GM12878 (cell line): Measurements from ENCODE around the gene RNF115. TPM values are rescaled to one million over a fixed set of nuclear protein-coding genes. Genes with fewer than 3 reads are reported as not detected.

Experiments
- ATAC-seq: fragments of 200-7000 bp; cut with Tn5 transposase; 3 replicates; pipeline ENCODE4 v1.9.1; 2020; ENCODE audit warnings: mild to moderate bottlenecking, moderate library complexity
- BruUV-seq: library from RNA; stranded (reverse); fragments of 400-500 nt; replicated peaks from 2 replicates; lab custom pipeline; 2021; lab: Mats Ljungman, UMichigan
- CTCF ChIA-PET: fragments of 300-600 bp; sonication (Branson Sonifier 250); formaldehyde crosslinking; extraction: SDS; loops from one replicate; lab custom pipeline; 2021; ENCODE audit warnings: inconsistent platforms; lab: Yijun Ruan, JAX
- POLR2A ChIA-PET: fragments of 350-600 bp; formaldehyde crosslinking; extraction: SDS; loops from one replicate; lab custom pipeline; 2021; ENCODE audit warnings: inconsistent platforms; lab: Charles Lee
- RAD21 ChIA-PET: fragments of 300-600 bp; sonication (Branson Sonifier 250); formaldehyde crosslinking; loops from one replicate; lab custom pipeline; 2023; ENCODE audit warnings: antibody characterized with exemption; ENCODE audit not compliant: unreplicated experiment; lab: Charles Lee
- SMC1A ChIA-PET: fragments of 300-600 bp; sonication (Branson Sonifier 250); formaldehyde crosslinking; loops from one replicate; lab custom pipeline; 2023; ENCODE audit not compliant: unreplicated experiment, uncharacterized antibody; lab: Charles Lee
- DNase-seq: peaks from one replicate; pipeline ENCODE4 v3.0.0-alpha.2; 2011; ENCODE audit warnings: low read depth, low spot score
- FAIRE-seq: peaks from 3 replicates; lab custom pipeline; 2011; peaks lifted over from hg19 to GRCh38; lab: Jason Lieb, UNC
- H2AFZ ChIP-seq: 2 replicates; pipeline ENCODE4 v1.6.0; 2011; ENCODE audit warnings: low read depth, low read length, control low read depth; ENCODE audit not compliant: control insufficient read depth
- H3K27ac ChIP-seq: 2 replicates; pipeline ENCODE4 v1.5.1; 2011; ENCODE audit warnings: control low read depth; ENCODE audit not compliant: control insufficient read depth, insufficient read depth
- H3K27me3 ChIP-seq, 2 experiments: replicated peaks in 1 of 2; 2 replicates each; pipeline versions ENCODE4 v1.6.0 to v1.6.1; 2011; ENCODE audit warnings: low read length in 1 of 2; ENCODE audit not compliant: control insufficient read depth in 2 of 2, insufficient read depth in 2 of 2
- H3K36me3 ChIP-seq, 2 experiments: 2 replicates each; pipeline ENCODE4 v1.5.1; 2011; ENCODE audit warnings: low read length in 1 of 2; ENCODE audit not compliant: control insufficient read depth in 2 of 2, insufficient read depth in 2 of 2
- H3K4me1 ChIP-seq: 2 replicates; pipeline ENCODE4 v1.6.1; 2011; ENCODE audit warnings: mild to moderate bottlenecking, low read length, moderate library complexity, mixed read lengths; ENCODE audit not compliant: control insufficient read depth, insufficient read depth
- H3K4me2 ChIP-seq: 2 replicates; pipeline ENCODE4 v1.6.0; 2011; ENCODE audit warnings: control low read depth; ENCODE audit not compliant: control insufficient read depth, insufficient read depth
- H3K4me3 ChIP-seq: fragments of 200-600 bp; sonication (generic); 2 replicates; pipeline ENCODE4 v1.5.1; 2016
- H3K79me2 ChIP-seq: 2 replicates; pipeline ENCODE4 v1.6.0; 2011; ENCODE audit warnings: low read length; ENCODE audit not compliant: control insufficient read depth, insufficient read depth
- H3K9ac ChIP-seq: 2 replicates; pipeline ENCODE4 v1.8.0; 2011; ENCODE audit warnings: low read length, control low read depth, mixed read lengths; ENCODE audit not compliant: control insufficient read depth, insufficient read depth
- H3K9me3 ChIP-seq: replicated peaks from 3 replicates; pipeline ENCODE4 v1.5.1; 2011; ENCODE audit warnings: mild to moderate bottlenecking, low read length; ENCODE audit not compliant: control insufficient read depth, insufficient read depth
- H4K20me1 ChIP-seq: 2 replicates; pipeline ENCODE4 v1.6.0; 2011; ENCODE audit not compliant: control insufficient read depth, insufficient read depth
- CEBPB ChIP-seq, 2 experiments: fragments of 150-350 bp in 1 of 2; IDR thresholded peaks; 2 replicates each; pipeline ENCODE4 v1.6.1; 2012 to 2014; ENCODE audit warnings: low read depth in 2 of 2, low read length in 2 of 2, borderline replicate concordance in 1 of 2, inconsistent platforms in 1 of 2
- IKZF1 ChIP-seq: fragments of 450-650 bp; conservative IDR thresholded peaks from 2 replicates; pipeline ENCODE4 v1.6.1; 2017; ENCODE audit warnings: antibody characterized with exemption, mild to moderate bottlenecking
- JUNB ChIP-seq: IDR thresholded peaks from 2 replicates; pipeline ENCODE4 v1.6.1; 2016; ENCODE audit warnings: antibody characterized with exemption, mild to moderate bottlenecking
- MEF2A ChIP-seq: IDR thresholded peaks from 2 replicates; pipeline ENCODE4 v1.6.1; 2011; ENCODE audit warnings: low read depth, mild to moderate bottlenecking, low read length, moderate library complexity; ENCODE audit not compliant: insufficient read depth
- SMC3 ChIP-seq: IDR thresholded peaks from 2 replicates; pipeline ENCODE4 v1.6.1; 2011; ENCODE audit warnings: low read length, improper control_type of control experiment, borderline replicate concordance
- SREBF1 ChIP-seq: IDR thresholded peaks from 2 replicates; pipeline ENCODE4 v1.6.1; 2012; ENCODE audit warnings: mild to moderate bottlenecking, low read length
- TARDBP ChIP-seq: IDR thresholded peaks from 2 replicates; pipeline ENCODE4 v1.6.1; 2016; ENCODE audit warnings: borderline replicate concordance
- ZNF274 ChIP-seq: IDR thresholded peaks from one replicate; pipeline ENCODE4 v1.8.0; 2011; ENCODE audit not compliant: insufficient read length, insufficient read depth
- WGBS: methylation state at CpG from one replicate; pipeline ENCODE4 v1.1.6; 2016; ENCODE audit warnings: low lambda C conversion rate; ENCODE audit not compliant: insufficient replicate concordance, insufficient coverage; ENCODE audit errors: missing lambda C conversion rate; 5-methylcytosine and 5-hydroxymethylcytosine counted together
- in situ Hi-C: fragments of 300-500 bp; cut with MboI; formaldehyde crosslinking; loops from 9 replicates; pipeline ENCODE4 v1.14.3; 2018; ENCODE audit warnings: mixed read lengths
- intact Hi-C: fragments of 100-400 bp; cut with micrococcal nuclease; formaldehyde crosslinking; loops from one replicate; pipeline ENCODE4 v1.14.2; 2022; ENCODE audit not compliant: unreplicated experiment
- polyA plus RNA-seq, 11 experiments: library from polyadenylated mRNA; depleted of rRNA in 4 of 11; unstranded in 6 of 11; stranded (reverse) in 5 of 11; fragments of >200 nt; fragmentation: Nextera tagmentation in 4 of 11; fragmentation: Illumina TruSeq in 1 of 11; extraction: Ambion mirVana in 4 of 11; extraction: Trizol in 1 of 11; gene quantifications; 1 replicate in 1 of 11; 2 replicates in 10 of 11; pipeline versions ENCODE4 v1.2.1 to v1.2.3, GENCODE V29; 2011 to 2016; ENCODE audit warnings: inconsistent platforms in 2 of 11, missing spikeins in 2 of 11, low read depth in 1 of 11
- total RNA-seq, 4 experiments: library from RNA; depleted of rRNA in 3 of 4; stranded (reverse); fragments of >200 nt in 3 of 4; fragmentation: Illumina TruSeq in 1 of 4; extraction: Trizol in 1 of 4; gene quantifications; 2 replicates each; pipeline versions ENCODE4 v1.2.1 to v1.2.3, GENCODE V29; 2013 to 2021
- TF ChIP-seq, protein P1 (sequence below): IDR thresholded peaks from 2 replicates; pipeline ENCODE4 v1.6.1; 2012; ENCODE audit warnings: low read depth, low read length, improper control_type of control experiment
- TF ChIP-seq, protein P2 (sequence below): IDR thresholded peaks from 2 replicates; pipeline ENCODE4 v1.6.1; 2011; ENCODE audit warnings: borderline replicate concordance, low read depth, mild to moderate bottlenecking, moderate library complexity, low read length; ENCODE audit not compliant: insufficient read depth, poor library complexity, severe bottlenecking

RNF115 gene
- total and polyA plus RNA-seq, 10 of the 15 experiments (the other 5 are each of a cell fraction or from before 2014, with no cell fraction given): 3.4 to 22.0 (median 12.9) TPM

- ChIA-PET SMC1A (interaction anchor here (0.8 to 1.4 kb wide), 5 partner anchors 8 to 40 kb away, joined by 3 to 10 read pairs (median 4); no protein-coding TSS in a partner anchor), RAD21 (interaction anchor here (0.6 to 1.2 kb wide), 3 partner anchors 12 to 226 kb away, joined by 3 to 7 read pairs (median 3); no protein-coding TSS in a partner anchor), POLR2A (no interaction called here)
- Histone ChIP-seq H3K27ac (no peak overlapping the region; the same call in 1 of the 2 replicates), H3K79me2 (no peaks in the 10 kb centered on the region), H3K4me2 (no peak overlapping the region), H3K9ac (no peak overlapping the region)
- ATAC-seq: peak; percentile 93
- BruUV-seq: no TSS peak
- intact Hi-C loops: no loop called here
- no peak for TF ChIP-seq IKZF1
- TF ChIP-seq, all 136 proteins: peak for 0
- Histone ChIP-seq H3K27me3 (no peaks in the 10 kb centered on the region), H3K4me1 (peaks cover 10% of the 10 kb centered on the region), H2AFZ (no peak overlapping the region), H3K36me3 (peaks cover 0 to 7% of the 10 kb centered on the region in 2 experiments; a peak in 1 of 4 replicates), H3K4me3 (no peak overlapping the region), H3K9me3 (no peaks in the 10 kb centered on the region), H4K20me1 (no peaks in the 10 kb centered on the region)
- FAIRE-seq: peak; percentile 71
- DNase-seq: no peak
- in situ Hi-C loops: no loop called here
- CTCF ChIA-PET: interaction anchor here (0.7 to 1.2 kb wide), 6 partner anchors 11 to 124 kb away, joined by 3 to 6 read pairs (median 4); partner anchors contain the start of gene ITGA10
- 4% methylated on average over 1 of the region's 1 CpG for WGBS
These were observed 38.3 kb downstream of the RNF115 start for GRCh38 chr1:145785547-145785946.

GRCh38 chr1:145784409-145784808 lies 39.5 kb downstream of the RNF115 start:
- Histone ChIP-seq H3K36me3 (peaks cover 0 to 7% of the 10 kb centered on the region in 2 experiments; a peak in 2 of 4 replicates), H3K27me3 (no peaks in the 10 kb centered on the region), H4K20me1 (no peaks in the 10 kb centered on the region), H3K9me3 (no peaks in the 10 kb centered on the region), H2AFZ (no peak overlapping the region), H3K79me2 (no peaks in the 10 kb centered on the region), H3K27ac (no peak overlapping the region), H3K4me3 (no peak overlapping the region), H3K4me1 (peaks cover 10% of the 10 kb centered on the region), H3K9ac (no peak overlapping the region), H3K4me2 (no peak overlapping the region)
- no TSS peak for BruUV-seq
- SMC1A ChIA-PET: interaction anchor here (0.7 to 1.3 kb wide), 4 partner anchors 11 to 174 kb away, joined by 3 read pairs; partner anchors contain the start of gene LIX1L
- POLR2A ChIA-PET: no interaction called here
- WGBS: 97% methylated on average over 3 of the region's 3 CpGs
- no peak for DNase-seq
- in situ Hi-C loops (loop anchor here (5.0 kb wide), 1 partner anchor 52 kb away; no protein-coding TSS in a partner anchor), intact Hi-C loops (no loop called here)
- ATAC-seq: no peak
- CTCF ChIA-PET: no interaction called here
- RAD21 ChIA-PET: no interaction called here
- FAIRE-seq: no peak
- TF ChIP-seq, protein P1, sequence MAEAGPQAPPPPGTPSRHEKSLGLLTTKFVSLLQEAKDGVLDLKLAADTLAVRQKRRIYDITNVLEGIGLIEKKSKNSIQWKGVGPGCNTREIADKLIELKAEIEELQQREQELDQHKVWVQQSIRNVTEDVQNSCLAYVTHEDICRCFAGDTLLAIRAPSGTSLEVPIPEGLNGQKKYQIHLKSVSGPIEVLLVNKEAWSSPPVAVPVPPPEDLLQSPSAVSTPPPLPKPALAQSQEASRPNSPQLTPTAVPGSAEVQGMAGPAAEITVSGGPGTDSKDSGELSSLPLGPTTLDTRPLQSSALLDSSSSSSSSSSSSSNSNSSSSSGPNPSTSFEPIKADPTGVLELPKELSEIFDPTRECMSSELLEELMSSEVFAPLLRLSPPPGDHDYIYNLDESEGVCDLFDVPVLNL: no peak
- TF ChIP-seq JUNB: no peak
- TF ChIP-seq SREBF1: no peak
- no peak for TF ChIP-seq CEBPB (IDR thresholded peaks at IDR 0.05; ENCODE audit: borderline replicate concordance in 1 of 2, low read depth in 2 of 2, low read length in 2 of 2)
- TF ChIP-seq MEF2A: no peak
- TF ChIP-seq TARDBP: no peak
- no peak for TF ChIP-seq SMC3
- TF ChIP-seq, protein P2, sequence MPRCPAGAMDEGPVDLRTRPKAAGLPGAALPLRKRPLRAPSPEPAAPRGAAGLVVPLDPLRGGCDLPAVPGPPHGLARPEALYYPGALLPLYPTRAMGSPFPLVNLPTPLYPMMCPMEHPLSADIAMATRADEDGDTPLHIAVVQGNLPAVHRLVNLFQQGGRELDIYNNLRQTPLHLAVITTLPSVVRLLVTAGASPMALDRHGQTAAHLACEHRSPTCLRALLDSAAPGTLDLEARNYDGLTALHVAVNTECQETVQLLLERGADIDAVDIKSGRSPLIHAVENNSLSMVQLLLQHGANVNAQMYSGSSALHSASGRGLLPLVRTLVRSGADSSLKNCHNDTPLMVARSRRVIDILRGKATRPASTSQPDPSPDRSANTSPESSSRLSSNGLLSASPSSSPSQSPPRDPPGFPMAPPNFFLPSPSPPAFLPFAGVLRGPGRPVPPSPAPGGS: no peak
- TF ChIP-seq ZNF274: no peak
